Amniotic epithelial cell (primary cell): ENCODE data around the gene TMEM132C.
"Not testable (repeated sequence)": the region's sequence is repeated elsewhere in the genome, so short reads cannot be mapped to it uniquely, and the experiment has no call there.

ENCODE experiments used
- DNase-seq: peaks from one replicate; pipeline ENCODE4 v3.0.0-alpha.2; 2010; ENCODE audit warnings: low read depth

TMEM132C gene

GRCh38 chr12:128483526-128484255, 216.7 kb downstream of the TMEM132C start:
- no peak for DNase-seq

GRCh38 chr12:128497376-128497775, 230.4 kb downstream of the TMEM132C start:
- DNase-seq = not testable (repeated sequence)

GRCh38 chr12:128507470-128507869, 240.5 kb downstream of the TMEM132C start:
- no peak for DNase-seq

- DNase-seq = no peak
These were observed 242.2 kb downstream of the TMEM132C start for GRCh38 chr12:128509170-128509569.

GRCh38 chr12:128510511-128510910, 243.5 kb downstream of the TMEM132C start:
- no peak for DNase-seq

- no peak for DNase-seq
These were observed 246.4 kb downstream of the TMEM132C start for GRCh38 chr12:128513331-128513730.

- DNase-seq = no peak
These were observed 246.9 kb downstream of the TMEM132C start for GRCh38 chr12:128513831-128514230.

- no peak for DNase-seq
These were observed 251.7 kb downstream of the TMEM132C start for GRCh38 chr12:128518644-128519043.

- no peak for DNase-seq
These were observed 252.5 kb downstream of the TMEM132C start for GRCh38 chr12:128519426-128519825.

GRCh38 chr12:128521981-128522380, 255.0 kb downstream of the TMEM132C start:
- DNase-seq = no peak

- no peak for DNase-seq
These were observed 257.5 kb downstream of the TMEM132C start for GRCh38 chr12:128524439-128524838.

GRCh38 chr12:128531170-128531569, 264.2 kb downstream of the TMEM132C start:
- DNase-seq = no peak

GRCh38 chr12:128534906-128535305, 267.9 kb downstream of the TMEM132C start:
- no peak for DNase-seq

GRCh38 chr12:128536810-128537209, 269.8 kb downstream of the TMEM132C start:
- DNase-seq = no peak

GRCh38 chr12:128537668-128538067, 270.7 kb downstream of the TMEM132C start:
- no peak for DNase-seq

GRCh38 chr12:128542844-128543243, 275.9 kb downstream of the TMEM132C start:
- DNase-seq = no peak

- no peak for DNase-seq
These were observed 276.5 kb downstream of the TMEM132C start for GRCh38 chr12:128543460-128543859.

GRCh38 chr12:128543971-128544370, 277.0 kb downstream of the TMEM132C start:
- DNase-seq = no peak

- no peak for DNase-seq
These were observed 282.0 kb downstream of the TMEM132C start for GRCh38 chr12:128548949-128549348.

GRCh38 chr12:128549601-128550218, 282.7 kb downstream of the TMEM132C start:
- no peak for DNase-seq

- DNase-seq = no peak
These were observed 284.3 kb downstream of the TMEM132C start for GRCh38 chr12:128551266-128551665.

- DNase-seq = no peak
These were observed 287.8 kb downstream of the TMEM132C start for GRCh38 chr12:128554546-128555304.

- no peak for DNase-seq
These were observed 290.3 kb downstream of the TMEM132C start for GRCh38 chr12:128557231-128557630.
